ENCODE results near the gene ARID4B.
"Not testable (repeated sequence)": the region's sequence is repeated elsewhere in the genome, so short reads cannot be mapped to it uniquely, and the experiment has no call there.

Gene ARID4B

GRCh38 chr1:235329139-235329902 is 1.3 kb upstream of the ARID4B start:
- peak; percentile 24 to 42 for DNase-seq

DNA sequence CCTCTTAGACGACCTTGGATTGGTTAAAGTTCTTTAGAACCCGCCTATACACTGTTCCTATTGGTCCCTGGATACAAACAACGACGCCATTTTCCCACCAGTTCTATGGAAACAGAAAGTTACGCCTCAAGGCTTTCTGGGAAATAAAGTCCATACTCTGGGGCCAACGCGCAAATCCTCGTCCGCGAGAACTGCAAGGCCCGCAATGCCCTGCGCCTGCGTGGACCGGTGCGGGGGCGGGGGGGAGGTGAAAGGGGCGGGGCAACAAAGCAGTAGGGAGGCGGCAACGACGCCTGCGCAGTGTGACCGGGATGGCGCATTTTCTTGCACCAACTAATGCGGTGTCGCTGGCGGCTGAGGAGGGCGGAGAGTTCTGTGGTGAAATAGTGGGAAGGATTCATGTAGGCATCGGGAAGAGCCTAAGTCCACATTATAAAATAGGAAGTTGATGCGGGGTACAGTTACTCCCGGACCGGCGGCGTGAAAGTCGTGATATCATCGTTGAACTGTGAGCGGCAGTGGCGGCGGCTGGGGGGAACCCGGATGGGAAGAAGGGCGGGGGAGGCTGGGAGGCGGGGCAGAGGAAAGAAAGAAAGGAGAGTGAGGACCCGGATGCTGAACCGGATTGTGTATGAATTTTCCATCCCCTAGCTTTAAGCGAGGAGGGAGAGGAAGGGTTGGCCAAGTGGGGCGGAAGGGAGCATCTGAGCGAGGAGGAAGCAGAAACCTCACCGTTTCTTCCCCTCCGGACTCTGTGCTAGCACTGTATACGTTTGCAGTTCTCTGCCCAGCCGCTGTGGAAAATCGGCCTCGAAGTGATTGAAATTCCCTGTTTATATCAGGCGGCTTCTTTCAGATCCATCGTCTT is 526 bp upstream of the ARID4B start, which contains the start of gene GGPS1:
TSS of gene GGPS1 (plus strand) at position 300 of the 868 bp plus-strand sequence. CDS start 6,695 bp downstream, outside the sequence.
- DNase-seq = peak; percentile 98 to 100

GRCh38 chr1:235326719-235327558 is 1.0 kb downstream of the ARID4B start:
- DNase-seq = peak; percentile 48 to 58

GRCh38 chr1:235325854-235326253 is 2.1 kb downstream of the ARID4B start:
- no peak for DNase-seq

GRCh38 chr1:235325139-235325538 is 2.8 kb downstream of the ARID4B start:
- DNase-seq = no peak

- DNase-seq = no peak
Observed at GRCh38 chr1:235324296-235324695, 3.7 kb downstream of the ARID4B start.

DNA sequence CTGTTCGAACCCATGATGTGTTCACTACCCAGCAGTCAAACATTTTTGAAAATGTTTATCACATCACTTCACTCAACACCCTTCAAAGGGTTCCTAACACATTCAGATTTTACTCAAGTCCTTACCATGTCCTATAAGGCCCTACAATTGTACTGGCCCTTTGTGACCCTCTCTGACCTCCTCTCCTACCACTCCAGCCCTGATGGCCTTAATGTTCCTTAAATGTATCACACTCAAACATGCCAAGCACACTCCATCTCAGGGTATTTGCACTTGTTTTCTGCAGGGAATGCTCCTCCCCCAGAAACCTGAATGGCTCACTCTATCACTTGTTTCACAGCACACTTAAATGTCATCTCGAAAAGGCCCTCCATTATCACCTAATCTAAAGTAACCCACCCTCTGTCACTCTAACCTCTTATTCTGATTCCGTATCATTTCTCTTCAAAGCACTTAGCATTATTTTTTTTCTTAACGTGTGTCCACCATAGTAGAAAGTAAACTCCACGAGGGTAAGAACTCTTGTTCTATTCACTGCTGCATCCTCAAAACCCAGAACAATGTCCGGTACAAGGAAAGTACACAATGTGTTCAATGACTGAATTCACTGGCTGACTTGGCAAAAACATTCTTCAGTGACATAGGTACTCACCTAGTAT is 7.3 kb downstream of the ARID4B start:
- DNase-seq = no peak

GRCh38 chr1:235319255-235319654 is 8.7 kb downstream of the ARID4B start:
- no peak for DNase-seq

DNA sequence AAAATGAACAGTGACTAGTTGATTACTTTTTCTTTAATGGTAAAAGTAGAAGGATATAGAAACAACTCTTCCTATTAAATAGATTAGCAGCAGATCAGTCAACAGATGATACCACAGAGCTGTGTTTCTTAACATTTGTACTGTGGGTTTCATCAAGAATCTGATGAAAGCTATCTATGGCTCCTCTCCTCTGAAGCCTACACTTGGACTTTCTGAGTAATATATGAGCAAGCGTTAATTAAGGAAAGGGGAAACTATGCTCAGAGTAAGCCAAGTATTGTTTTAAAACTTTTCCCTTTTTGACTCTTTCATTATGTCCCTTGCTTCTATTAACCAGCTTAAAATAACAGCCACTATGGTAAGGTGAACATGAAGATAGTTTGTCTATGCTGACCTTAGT is 10.8 kb downstream of the ARID4B start:
- no peak for DNase-seq

- no peak for DNase-seq
Observed at GRCh38 chr1:235315735-235316134, 12.2 kb downstream of the ARID4B start.

DNA sequence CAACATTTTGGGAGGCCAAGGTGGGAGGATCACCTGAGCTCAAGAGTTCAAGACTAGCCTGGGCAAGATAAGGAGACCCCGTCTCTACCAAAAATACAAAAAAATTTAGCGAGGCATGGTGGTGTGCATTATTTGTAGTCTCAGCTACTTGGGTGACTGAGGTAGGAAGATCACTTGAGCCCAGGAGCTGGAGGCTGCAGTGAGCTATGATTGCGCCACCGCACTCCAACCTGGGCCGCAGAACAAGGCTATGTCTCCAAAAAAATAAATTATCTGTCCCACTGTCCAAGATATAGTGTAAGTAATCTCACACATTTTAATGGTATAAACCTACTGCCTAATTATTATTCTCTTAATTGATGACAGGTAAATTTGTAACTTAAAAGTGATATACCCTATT is 12.8 kb downstream of the ARID4B start:
- DNase-seq = no peak

GRCh38 chr1:235313931-235314678 is 13.9 kb downstream of the ARID4B start:
- no peak for DNase-seq

DNA sequence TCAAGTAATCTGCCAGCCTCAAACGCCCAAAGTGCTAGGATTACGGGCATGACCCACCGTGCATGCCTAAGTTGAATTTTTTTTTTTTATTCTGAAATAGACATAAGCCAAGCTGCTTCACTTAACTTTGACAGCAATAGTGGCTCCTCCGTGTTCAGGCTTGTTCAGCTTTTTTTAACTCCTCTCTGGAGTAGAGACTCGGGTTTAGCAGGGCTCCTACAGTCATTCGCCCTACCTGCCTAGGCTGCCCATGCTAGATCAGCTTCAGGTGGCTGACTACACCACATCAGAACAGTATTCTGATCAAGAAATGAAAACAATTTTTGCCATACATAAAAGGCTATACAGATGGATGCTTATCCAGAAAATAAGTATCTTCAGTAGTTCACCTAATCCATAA is 14.7 kb downstream of the ARID4B start:
- DNase-seq = no peak

DNA sequence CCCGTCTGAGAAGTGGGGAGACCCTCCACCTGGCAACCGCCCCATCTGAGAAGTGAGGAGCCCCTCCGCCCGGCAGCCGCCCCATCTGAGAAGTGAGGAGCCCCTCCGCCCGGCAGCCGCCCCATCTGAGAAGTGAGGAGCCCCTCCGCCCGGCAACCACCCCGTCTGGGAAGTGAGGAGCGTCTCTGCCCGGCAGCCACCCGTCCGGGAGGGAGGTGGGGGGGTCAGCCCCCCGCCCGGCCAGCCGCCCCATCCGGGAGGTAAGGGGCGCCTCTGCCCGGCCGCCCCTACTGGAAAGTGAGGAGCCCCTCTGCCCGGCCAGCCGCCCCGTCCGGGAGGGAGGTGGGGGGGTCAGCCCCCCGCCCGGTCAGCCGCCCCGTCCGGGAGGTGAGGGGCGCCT is 18.8 kb downstream of the ARID4B start:
- not testable (repeated sequence) for DNase-seq

DNA sequence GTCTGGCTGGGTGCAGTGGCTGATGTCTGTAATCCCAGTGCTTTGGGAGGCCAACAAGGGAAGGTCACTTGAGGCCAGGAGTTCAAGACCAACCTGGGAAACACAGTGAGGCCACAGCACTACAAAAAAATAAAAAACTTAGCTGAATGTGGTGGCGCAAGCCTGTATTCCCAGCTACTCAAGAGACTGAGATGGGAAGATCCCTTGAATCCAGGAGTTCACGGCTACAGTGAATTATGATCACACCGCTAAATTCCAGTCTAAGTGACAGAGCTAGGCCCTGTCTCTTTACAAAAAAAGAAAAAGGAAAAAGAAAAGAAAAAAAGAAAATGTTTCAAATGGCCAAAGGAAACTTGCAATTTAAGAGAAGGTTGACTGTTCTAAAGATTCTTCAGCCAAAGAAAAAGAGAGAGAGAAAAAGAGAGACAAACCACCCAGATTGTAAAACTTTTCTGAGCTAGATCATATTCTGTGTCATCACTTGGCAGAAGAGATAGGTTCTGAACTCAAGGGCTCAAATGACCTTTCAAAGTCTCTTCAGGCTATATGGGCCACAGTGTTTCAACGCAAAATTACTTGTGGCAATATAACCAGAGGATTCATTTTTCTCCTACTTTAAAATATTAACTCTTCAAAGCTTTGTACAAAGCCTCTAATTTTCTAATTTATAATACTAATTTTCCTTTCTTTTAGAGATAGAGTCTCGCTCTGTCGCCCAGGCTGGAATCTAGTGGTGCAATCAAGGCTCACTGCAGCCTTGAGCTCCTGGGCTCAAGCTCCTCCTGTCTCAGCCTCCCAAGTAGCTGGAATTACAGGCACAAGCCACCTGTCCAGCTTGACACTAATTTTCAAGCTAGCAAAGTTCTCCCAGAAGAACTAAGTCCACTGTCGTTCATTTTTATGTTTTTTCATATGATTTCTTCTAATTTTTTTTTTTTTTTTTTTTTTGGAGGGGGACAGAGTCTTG is 20.5 kb downstream of the ARID4B start:
- no peak for DNase-seq

DNA sequence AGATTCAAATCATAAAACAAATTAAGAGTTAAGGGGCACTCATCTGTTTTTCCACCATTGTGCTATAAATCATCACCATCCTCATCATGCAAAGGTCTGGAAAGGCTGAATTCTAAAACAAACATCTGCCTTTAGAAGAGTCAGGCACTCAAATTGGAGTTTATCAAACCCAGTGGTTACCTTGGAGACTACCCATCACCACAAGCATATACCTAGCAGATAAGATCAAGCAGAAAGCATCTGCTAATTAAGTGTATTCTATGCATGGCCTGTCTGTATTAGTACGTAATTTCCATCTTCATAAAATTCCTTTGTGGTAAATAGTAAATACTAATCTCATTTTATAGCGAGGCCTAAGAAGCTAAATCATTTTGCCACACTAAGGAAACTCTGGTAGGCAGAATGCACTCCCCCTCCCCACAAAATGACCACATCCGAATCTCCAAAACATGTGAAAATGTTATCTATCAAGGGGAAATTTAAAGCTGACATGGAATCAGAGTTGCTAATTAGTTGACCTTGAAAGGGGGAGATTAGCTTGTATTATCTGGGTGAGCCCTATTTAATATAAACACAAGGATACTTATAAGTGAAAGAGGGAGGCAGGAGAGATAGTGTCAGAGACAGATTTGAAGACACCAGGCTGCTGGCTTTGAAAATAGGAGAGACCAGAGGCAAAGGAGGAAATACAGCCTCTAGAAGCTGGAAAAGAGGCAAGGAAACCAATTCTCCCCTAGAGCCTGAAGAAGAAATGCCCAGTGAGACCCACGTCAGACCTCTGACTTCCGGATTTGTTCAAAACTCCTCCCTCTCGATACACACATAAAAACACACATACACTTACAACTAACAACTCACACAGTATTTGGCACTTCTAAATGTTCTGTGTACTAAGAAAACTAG is 23.2 kb downstream of the ARID4B start:
- no peak for DNase-seq

DNA sequence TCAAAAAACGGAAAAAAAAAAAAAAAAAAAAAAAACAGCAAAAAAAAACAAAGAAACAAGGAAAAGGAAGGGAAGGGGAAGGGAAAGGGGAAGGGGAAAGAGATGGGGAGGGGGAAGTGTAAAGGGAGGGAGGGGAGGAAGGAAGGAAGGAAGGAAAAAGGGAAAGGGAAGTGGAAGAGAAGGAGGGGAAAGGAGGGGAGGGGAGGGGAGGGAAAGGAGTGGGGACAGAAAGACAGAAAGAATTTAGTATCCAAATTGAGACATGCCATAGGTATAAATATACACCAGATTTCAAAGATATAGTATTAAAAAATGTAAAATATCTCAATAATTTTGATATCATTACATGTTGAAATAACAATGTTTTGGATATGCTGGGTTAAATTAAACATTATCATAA is 25.8 kb downstream of the ARID4B start:
- DNase-seq = no peak

DNA sequence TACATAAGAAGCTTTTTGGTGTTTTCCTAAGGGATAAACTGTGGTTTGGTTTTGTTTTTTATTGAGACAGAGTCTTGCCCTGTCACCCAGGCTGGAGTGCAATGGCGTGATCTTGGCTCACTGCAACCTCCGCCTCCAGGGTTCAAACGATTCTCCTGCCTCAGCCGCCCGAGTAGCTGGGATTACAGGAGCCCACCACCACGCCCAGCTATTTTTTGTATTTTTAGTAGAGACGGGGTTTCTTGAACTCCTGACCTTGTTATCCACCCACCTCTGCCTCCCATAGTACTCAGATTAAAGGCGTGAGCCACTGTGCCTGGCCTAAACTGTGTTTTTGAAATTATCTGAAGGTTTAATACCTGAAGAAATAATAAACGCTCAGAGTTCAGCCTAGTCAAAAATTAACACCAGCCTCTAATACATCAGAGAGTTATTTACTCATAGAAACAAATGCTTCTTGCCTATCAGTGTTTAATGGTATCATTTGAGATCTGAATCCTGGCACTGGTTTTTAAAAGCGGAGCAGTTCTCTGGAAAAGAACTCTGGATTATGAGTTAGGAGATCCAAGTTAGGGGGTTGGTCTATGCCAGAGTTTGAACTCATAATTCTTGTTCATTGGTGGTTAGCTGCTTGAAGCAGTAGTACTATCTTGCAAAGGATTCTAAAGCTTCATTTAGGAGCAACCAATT is 28.7 kb downstream of the ARID4B start:
- DNase-seq = no peak

- DNase-seq = no peak
Observed at GRCh38 chr1:235298758-235299157, 29.2 kb downstream of the ARID4B start.

Data from stimulated activated CD4-positive, alpha-beta T cell treated with anti-CD3 and anti-CD28 coated beads, Interleukin-4, amount 100 ng/mL, for 4 hours (primary cell).